Esophagus squamous epithelium (tissue), 5 donors: ENCODE data around the gene TOP3A. TPM values are rescaled to one million over a fixed set of nuclear protein-coding genes. Genes with fewer than 3 reads are reported as not detected.

ENCODE experiments used
- DNase-seq: peaks from one replicate; lab custom pipeline; 2025; lab: John Stamatoyannopoulos, UW
- H3K27ac ChIP-seq, 4 donors: fragments of 200-600 bp; sonication (generic); one replicate each; pipeline ENCODE4 v1.5.1; 2016 to 2019; ENCODE audit warnings: mild to moderate bottlenecking in 1 of 4
- H3K27me3 ChIP-seq, 4 donors: fragments of 200-600 bp; sonication (generic); 1 replicate in 3 of 4; 2 replicates in 1 of 4; pipeline versions ENCODE4 v1.5.1 to v1.6.0; 2017 to 2021; ENCODE audit warnings: antibody characterized with exemption in 1 of 4
- H3K36me3 ChIP-seq, 3 donors: fragments of 200-600 bp; sonication (generic); one replicate each; pipeline ENCODE4 v1.5.1; 2016 to 2019
- H3K4me1 ChIP-seq, 3 donors: fragments of 200-600 bp; sonication (generic); one replicate each; pipeline ENCODE4 v1.5.1; 2017 to 2019
- H3K4me3 ChIP-seq, 4 donors: fragments of 200-600 bp; sonication (generic); 1 replicate in 3 of 4; 2 replicates in 1 of 4; pipeline ENCODE4 v1.5.1; 2016 to 2019; ENCODE audit warnings: mild to moderate bottlenecking in 2 of 4, moderate library complexity in 1 of 4
- H3K9me3 ChIP-seq, 3 donors: fragments of 200-600 bp; sonication (generic); one replicate each; pipeline ENCODE4 v1.5.1; 2016 to 2019
- POLR2A ChIP-seq, 4 donors: fragments of 450-650 bp; IDR thresholded peaks; one replicate each; pipeline ENCODE4 v1.6.1; 2017; ENCODE audit warnings: antibody characterized with exemption in 4 of 4, mild to moderate bottlenecking in 4 of 4, moderate library complexity in 3 of 4
- WGBS, 2 donors: methylation state at CpG; one replicate each; pipeline ENCODE4 v1.1.5; 2018; 5-methylcytosine and 5-hydroxymethylcytosine counted together
- intact Hi-C: fragments of 100-400 bp; cut with DNase I; formaldehyde crosslinking; loops from one replicate; pipeline ENCODE4 v1.15.0; 2022
- total RNA-seq, 4 donors: library from RNA; depleted of rRNA; stranded (reverse); fragments of >200 nt; gene quantifications; one replicate each; pipeline ENCODE4 v1.1.0, GENCODE V29; 2016
- TF ChIP-seq, protein P1 (sequence below), 6 experiments: fragments of 450-650 bp in 4 of 6; fragments of 200-600 bp in 2 of 6; sonication (generic) in 2 of 6; IDR thresholded peaks; one replicate each; pipeline ENCODE4 v1.5.1; 2016 to 2019; ENCODE audit warnings: antibody characterized with exemption in 6 of 6, mild to moderate bottlenecking in 4 of 6, moderate library complexity in 4 of 6
- donor health status: DM: yes; HTN: yes; CAD: no.

Gene TOP3A
- total RNA-seq, 4 donors from 2014 or later, result 17.9 to 34.0 (median 21.1) TPM

DNA sequence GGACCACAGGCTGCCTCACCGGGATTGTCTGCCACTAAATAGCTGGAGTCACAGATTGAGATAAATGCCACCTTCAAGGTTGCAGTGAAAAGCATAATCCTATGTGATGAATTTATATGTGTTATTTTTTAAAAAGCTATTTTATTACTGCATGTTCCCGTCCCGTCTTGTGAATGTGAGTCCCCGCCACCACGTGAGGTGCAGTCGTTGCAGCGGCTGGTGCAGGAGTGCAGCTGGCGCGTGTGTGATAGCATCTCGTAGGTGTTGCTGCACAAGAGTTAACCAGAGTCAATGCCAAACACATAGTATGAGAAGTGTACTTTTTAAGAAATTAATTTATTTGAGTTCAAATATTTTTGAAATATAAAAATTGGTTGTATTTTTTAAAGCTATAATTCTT, 12.8 kb upstream of the TOP3A start:
- intact Hi-C loops, result no loop called here
- no peak overlapping the region for H3K27ac ChIP-seq
- 90 to 92% methylated on average over 10 of the region's 10 CpGs for WGBS, 2 donors
- no peak overlapping the region for H3K4me3 ChIP-seq
- no peaks in the 10 kb centered on the region for H3K27me3 ChIP-seq
- no peaks in the 10 kb centered on the region for H3K4me1 ChIP-seq
- no peaks in the 10 kb centered on the region for H3K9me3 ChIP-seq
- no peak for DNase-seq
- peaks cover 20 to 100% (median 68%) of the 10 kb centered on the region in 3 donors for H3K36me3 ChIP-seq
- TF ChIP-seq, protein P1, sequence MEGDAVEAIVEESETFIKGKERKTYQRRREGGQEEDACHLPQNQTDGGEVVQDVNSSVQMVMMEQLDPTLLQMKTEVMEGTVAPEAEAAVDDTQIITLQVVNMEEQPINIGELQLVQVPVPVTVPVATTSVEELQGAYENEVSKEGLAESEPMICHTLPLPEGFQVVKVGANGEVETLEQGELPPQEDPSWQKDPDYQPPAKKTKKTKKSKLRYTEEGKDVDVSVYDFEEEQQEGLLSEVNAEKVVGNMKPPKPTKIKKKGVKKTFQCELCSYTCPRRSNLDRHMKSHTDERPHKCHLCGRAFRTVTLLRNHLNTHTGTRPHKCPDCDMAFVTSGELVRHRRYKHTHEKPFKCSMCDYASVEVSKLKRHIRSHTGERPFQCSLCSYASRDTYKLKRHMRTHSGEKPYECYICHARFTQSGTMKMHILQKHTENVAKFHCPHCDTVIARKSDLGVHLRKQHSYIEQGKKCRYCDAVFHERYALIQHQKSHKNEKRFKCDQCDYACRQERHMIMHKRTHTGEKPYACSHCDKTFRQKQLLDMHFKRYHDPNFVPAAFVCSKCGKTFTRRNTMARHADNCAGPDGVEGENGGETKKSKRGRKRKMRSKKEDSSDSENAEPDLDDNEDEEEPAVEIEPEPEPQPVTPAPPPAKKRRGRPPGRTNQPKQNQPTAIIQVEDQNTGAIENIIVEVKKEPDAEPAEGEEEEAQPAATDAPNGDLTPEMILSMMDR (IDR thresholded peaks at IDR 0.05), result no peak
- TF ChIP-seq POLR2A (IDR thresholded peaks at IDR 0.05), result no peak

DNA sequence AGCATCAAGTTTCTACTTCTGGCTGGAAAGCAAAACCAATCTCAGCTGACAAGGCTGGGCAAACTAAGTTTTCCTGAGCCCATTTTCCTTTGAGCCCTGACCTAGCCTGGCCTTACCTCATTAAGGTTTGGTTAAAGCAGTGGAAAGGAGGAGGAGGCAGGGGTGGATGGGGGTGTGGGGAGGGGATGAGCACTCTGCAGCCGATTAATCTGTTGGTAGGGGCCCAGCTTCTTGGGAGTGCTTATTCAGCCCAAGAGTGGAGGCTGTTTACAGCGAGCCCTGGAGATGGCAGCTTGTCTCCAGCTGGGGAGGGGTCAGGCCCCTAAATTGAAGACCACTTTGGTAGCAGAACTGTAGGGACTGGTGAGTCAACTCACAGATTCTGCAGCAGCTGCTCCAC, 12.3 kb upstream of the TOP3A start:
- no peaks in the 10 kb centered on the region for H3K4me1 ChIP-seq
- WGBS, 2 donors, result 73 to 83% methylated on average over 2 of the region's 2 CpGs
- peaks cover 21 to 100% (median 69%) of the 10 kb centered on the region in 3 donors for H3K36me3 ChIP-seq
- no peaks in the 10 kb centered on the region for H3K9me3 ChIP-seq
- TF ChIP-seq, protein P1 (IDR thresholded peaks at IDR 0.05), result no peak
- TF ChIP-seq POLR2A (IDR thresholded peaks at IDR 0.05), result no peak
- no peak overlapping the region for H3K4me3 ChIP-seq
- intact Hi-C loops, result no loop called here
- H3K27ac ChIP-seq, result no peak overlapping the region
- no peaks in the 10 kb centered on the region for H3K27me3 ChIP-seq
- no peak for DNase-seq

DNA sequence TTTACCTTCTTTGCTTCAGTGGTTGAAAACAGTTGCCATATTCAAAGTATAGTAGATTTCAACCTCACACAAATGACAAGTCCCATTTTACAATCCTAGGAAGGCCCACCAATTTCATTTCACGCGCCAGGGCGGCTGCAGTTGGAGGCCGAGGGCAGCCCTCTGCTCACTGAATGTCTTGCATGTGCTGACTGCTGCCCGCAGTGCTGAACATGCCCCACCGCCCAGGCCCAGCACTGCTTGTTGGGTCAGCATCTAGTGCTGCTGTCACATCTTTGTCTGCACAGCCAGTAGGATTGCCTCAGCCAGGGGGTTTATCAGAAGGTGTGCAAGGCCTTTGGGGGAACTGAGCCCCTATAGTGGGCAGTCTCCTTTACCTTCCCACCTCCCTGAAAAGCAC, 11.8 kb upstream of the TOP3A start:
- intact Hi-C loops, result no loop called here
- Histone ChIP-seq H3K27me3 (no peaks in the 10 kb centered on the region), H3K27ac (no peak overlapping the region), H3K4me3 (no peak overlapping the region), H3K4me1 (peaks cover 0 to under 1% (median 0%) of the 10 kb centered on the region in 3 donors), H3K36me3 (peaks cover 21 to 100% (median 71%) of the 10 kb centered on the region in 3 donors), H3K9me3 (no peaks in the 10 kb centered on the region)
- DNase-seq, result no peak
- WGBS, 2 donors, result 64 to 81% methylated on average over 5 to 6 of the region's 6 CpGs
- TF ChIP-seq, protein P1 (IDR thresholded peaks at IDR 0.05), result no peak
- TF ChIP-seq POLR2A (IDR thresholded peaks at IDR 0.05), result no peak

DNA sequence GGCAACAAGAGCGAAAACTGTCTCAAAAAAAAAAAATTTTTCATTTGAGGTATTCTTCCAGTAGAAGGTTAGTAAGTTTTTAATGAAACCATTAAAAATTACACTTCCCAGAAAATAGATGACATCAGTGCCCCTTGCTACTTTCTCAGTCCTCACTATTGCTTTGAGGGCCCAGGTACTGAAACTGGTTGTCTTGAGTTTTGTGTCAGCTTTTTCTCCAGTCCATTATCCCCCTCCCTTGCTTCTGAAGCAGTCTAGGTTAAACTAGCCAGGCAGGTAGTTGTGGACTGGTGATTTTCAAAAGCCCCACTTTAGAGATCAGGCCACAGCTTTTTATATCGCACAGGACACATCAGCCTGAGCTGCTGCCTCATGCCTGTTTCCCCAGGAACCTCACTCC, 11.2 kb upstream of the TOP3A start:
- no peaks in the 10 kb centered on the region for H3K27me3 ChIP-seq
- TF ChIP-seq POLR2A (IDR thresholded peaks at IDR 0.05), result no peak
- TF ChIP-seq, protein P1 (IDR thresholded peaks at IDR 0.05), result no peak
- intact Hi-C loops, result no loop called here
- peaks cover 21 to 100% (median 67%) of the 10 kb centered on the region in 3 donors for H3K36me3 ChIP-seq
- no peak overlapping the region for H3K4me3 ChIP-seq
- no peak for DNase-seq
- no peaks in the 10 kb centered on the region for H3K9me3 ChIP-seq
- no peak overlapping the region for H3K27ac ChIP-seq
- H3K4me1 ChIP-seq, result peaks cover 0 to 6% (median 0%) of the 10 kb centered on the region in 3 donors
- WGBS, 2 donors, result 97 to 100% methylated on average over 2 of the region's 2 CpGs

DNA sequence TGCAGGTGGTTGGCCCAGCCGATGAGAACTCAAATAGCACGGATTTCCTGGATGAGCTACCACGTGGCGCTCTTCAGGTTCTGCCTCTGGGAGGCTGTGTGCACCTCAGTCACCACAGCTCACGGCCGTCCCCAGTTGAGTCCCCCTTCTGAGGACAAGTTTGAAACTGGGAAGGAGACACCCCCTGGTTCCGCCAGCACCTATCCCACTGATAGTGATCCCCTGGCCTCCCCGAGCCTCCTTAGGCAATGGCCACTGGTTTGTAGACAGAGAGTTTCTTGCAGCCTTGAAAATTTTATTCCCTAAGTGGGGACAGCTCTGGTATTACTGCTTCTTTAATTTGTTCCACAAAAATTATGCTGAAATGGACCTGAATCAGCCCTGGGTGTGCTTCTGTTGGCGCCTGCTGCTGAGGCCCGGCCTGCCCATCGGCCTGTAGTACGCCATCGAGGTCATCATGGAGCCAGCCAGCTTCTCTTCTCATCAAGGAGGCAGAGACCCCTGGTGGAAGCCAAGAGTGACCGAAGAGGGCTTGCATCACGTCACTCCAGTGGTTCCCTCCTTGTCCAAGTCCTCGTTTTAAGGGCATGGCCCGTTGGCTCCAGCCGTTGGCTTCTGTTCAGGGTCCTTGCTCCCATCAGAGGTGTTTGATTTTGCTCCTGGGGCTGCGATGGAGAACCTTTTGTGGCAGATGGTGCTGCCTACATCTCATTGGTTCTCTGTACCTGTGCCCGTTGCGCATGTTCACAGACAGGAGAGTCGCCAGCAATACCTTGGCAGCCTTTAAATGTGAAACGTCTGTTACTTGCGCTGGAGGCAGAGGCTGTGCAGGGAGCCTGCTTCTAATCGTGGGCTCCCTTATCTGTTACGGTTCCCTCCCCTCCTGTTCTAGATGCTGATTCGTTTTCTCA, 9.6 kb upstream of the TOP3A start:
- intact Hi-C loops, result no loop called here
- no peak for DNase-seq
- H3K4me1 ChIP-seq, result peaks cover 8 to 22% (median 13%) of the 10 kb centered on the region in 3 donors
- WGBS, 2 donors, result 88 to 89% methylated on average over 26 to 27 of the region's 27 CpGs
- TF ChIP-seq, protein P1 (IDR thresholded peaks at IDR 0.05), result no peak
- TF ChIP-seq POLR2A (IDR thresholded peaks at IDR 0.05), result no peak
- no peaks in the 10 kb centered on the region for H3K9me3 ChIP-seq
- peaks cover 21 to 100% (median 56%) of the 10 kb centered on the region in 3 donors for H3K36me3 ChIP-seq
- H3K27me3 ChIP-seq, result no peaks in the 10 kb centered on the region
- H3K27ac ChIP-seq, result no peak overlapping the region
- no peak overlapping the region for H3K4me3 ChIP-seq
